ENCODE results near the gene ACOT7. TPM values are rescaled to one million over a fixed set of nuclear protein-coding genes. Genes with fewer than 3 reads are reported as not detected.
"Not testable (repeated sequence)": the region's sequence is repeated elsewhere in the genome, so short reads cannot be mapped to it uniquely, and the experiment has no call there.

The ACOT7 gene
- polyA plus RNA-seq, 1 donor: 17.7 TPM

DNA sequence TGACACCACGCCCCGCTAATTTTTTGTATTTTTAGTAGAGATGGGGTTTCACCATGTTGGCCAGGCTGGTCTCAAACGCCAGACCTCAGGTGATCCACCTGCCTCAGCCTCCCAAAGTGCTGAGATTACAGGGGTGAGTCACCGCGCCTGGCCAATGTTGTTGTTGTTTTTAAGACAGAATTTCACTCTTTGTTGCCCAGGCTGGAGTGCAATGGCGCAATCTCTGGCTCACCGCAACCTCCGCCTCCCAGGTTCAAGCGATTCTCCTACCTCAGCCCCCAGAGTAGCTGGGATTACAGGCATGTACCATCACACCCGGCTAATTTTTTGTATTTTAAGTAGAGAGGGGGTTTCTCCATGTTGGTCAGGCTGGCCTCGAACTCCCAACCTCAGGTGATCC, 173.9 kb downstream of the ACOT7 start:
- DNase-seq: not testable (repeated sequence)

DNA sequence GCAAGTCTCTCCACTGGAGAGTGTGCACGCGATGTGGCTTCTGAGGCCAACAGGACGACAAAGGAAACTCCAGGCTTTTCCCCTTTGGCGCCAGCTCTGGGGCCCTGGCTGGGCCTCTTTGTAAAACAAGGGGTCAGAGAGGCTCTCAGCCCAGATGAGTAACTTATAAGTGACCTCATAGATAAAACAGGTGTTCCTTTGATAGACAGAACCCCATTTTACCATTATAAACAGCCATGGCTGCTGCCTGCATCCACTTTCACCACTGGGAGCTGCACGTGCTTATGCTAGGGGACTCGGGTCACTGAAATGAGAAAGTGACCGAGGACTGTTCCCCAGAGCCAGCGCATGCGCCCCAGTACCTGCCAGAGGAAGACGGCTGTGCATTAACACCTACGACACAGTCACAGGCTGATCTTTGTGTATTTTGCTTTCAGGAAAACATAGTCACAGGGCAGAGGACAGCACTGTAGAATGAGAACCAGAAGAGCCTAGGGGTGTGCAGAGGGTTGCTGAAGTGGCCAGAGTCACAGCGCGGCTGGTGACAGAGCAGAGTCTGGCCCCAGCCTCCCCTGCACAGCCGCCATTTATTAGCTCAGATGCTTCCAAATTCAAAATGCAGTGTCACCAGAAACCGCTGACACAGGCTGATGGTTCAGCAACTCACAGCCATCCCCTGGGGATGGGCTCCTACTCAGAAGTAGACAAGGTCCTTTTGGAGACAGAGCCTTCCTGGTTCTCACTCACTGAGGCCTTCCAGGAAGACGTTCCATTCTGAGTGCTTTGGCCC, 175.0 kb downstream of the ACOT7 start:
- no peak for DNase-seq

Other genes with a start within 250 kb of the ACOT7 start
- 0.35 TPM for gene CHD5, start 213.4 kb downstream of the ACOT7 start, polyA plus RNA-seq (ENCODE audit: insufficient read length)
- 572 TPM for gene RPL22, start 194.2 kb downstream of the ACOT7 start, polyA plus RNA-seq (ENCODE audit: insufficient read length)
- 32.9 TPM for gene RNF207, start 187.6 kb downstream of the ACOT7 start, polyA plus RNA-seq (ENCODE audit: insufficient read length)
- 40.8 TPM for gene ICMT, start 157.8 kb downstream of the ACOT7 start, polyA plus RNA-seq (ENCODE audit: insufficient read length)
- gene HES3, start 149.6 kb downstream of the ACOT7 start, polyA plus RNA-seq (ENCODE audit: insufficient read length): not detected
- 23.4 TPM for gene GPR153, start 132.7 kb downstream of the ACOT7 start, polyA plus RNA-seq (ENCODE audit: insufficient read length)
- gene HES2, start 26.2 kb upstream of the ACOT7 start, polyA plus RNA-seq (ENCODE audit: insufficient read length): 0.21 TPM
- 1.5 TPM for gene ESPN, start 31.0 kb upstream of the ACOT7 start, polyA plus RNA-seq (ENCODE audit: insufficient read length)
- 14.7 TPM for gene TNFRSF25, start 72.4 kb upstream of the ACOT7 start, polyA plus RNA-seq (ENCODE audit: insufficient read length)
- 14.4 TPM for gene PLEKHG5, start 97.9 kb upstream of the ACOT7 start, polyA plus RNA-seq (ENCODE audit: insufficient read length)
- gene NOL9, start 160.7 kb upstream of the ACOT7 start, polyA plus RNA-seq (ENCODE audit: insufficient read length): 19.5 TPM
- gene TAS1R1, start 161.5 kb upstream of the ACOT7 start, polyA plus RNA-seq (ENCODE audit: insufficient read length): 9.5 TPM
- gene ZBTB48, start 186.2 kb upstream of the ACOT7 start, polyA plus RNA-seq (ENCODE audit: insufficient read length): 25.3 TPM
- 45.8 TPM for gene KLHL21, start 209.1 kb upstream of the ACOT7 start, polyA plus RNA-seq (ENCODE audit: insufficient read length)
- 21.9 TPM for gene PHF13, start 220.0 kb upstream of the ACOT7 start, polyA plus RNA-seq (ENCODE audit: insufficient read length)
- 21.3 TPM for gene THAP3, start 231.1 kb upstream of the ACOT7 start, polyA plus RNA-seq (ENCODE audit: insufficient read length)

Measured in hindlimb muscle (tissue), 1 donor.